ENCODE measurements around the gene UGDH. TPM values are rescaled to one million over a fixed set of nuclear protein-coding genes. Genes with fewer than 3 reads are reported as not detected.
"Not testable (repeated sequence)": the region's sequence is repeated elsewhere in the genome, so short reads cannot be mapped to it uniquely, and the experiment has no call there.

Gene UGDH
- total RNA-seq, 4 donors from 2014 or later = 293 to 849 (median 479) TPM

DNA sequence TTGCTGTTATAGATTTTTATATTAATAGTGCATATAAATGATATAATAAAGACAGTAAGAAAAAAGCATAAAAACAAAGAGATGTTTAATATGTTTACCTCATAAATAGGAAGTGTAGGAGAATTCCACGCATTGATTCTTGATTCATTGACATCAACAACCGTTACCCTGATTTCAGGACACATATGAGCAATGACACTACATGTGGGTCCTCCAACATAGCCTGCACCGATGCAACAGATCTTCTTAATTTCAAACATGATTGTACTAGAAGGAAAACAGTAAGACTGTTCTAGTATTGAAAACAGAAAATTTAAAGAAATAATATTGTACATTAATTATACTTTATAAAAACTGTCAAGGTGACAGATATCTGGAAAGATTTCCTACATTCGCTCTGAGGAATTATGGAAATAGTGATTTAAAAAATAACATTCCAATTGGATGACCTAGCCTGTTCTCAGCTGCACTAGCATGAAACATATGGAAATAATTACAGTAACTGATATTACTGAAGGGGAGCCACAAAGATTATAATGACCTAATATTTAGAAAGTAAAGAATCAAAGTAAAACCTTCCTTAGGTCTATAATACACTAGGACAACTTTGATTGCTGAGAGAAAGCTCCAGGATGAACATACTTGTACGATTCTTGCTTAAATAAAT is 5.9 kb downstream of the UGDH start:
- TF ChIP-seq EP300 (IDR thresholded peaks at IDR 0.05; ENCODE audit: low read depth) (no peak), POLR2A (IDR thresholded peaks at IDR 0.05) (no peak), POLR2AphosphoS5 (IDR thresholded peaks at IDR 0.05) (no peak)
- TF ChIP-seq, protein P1, sequence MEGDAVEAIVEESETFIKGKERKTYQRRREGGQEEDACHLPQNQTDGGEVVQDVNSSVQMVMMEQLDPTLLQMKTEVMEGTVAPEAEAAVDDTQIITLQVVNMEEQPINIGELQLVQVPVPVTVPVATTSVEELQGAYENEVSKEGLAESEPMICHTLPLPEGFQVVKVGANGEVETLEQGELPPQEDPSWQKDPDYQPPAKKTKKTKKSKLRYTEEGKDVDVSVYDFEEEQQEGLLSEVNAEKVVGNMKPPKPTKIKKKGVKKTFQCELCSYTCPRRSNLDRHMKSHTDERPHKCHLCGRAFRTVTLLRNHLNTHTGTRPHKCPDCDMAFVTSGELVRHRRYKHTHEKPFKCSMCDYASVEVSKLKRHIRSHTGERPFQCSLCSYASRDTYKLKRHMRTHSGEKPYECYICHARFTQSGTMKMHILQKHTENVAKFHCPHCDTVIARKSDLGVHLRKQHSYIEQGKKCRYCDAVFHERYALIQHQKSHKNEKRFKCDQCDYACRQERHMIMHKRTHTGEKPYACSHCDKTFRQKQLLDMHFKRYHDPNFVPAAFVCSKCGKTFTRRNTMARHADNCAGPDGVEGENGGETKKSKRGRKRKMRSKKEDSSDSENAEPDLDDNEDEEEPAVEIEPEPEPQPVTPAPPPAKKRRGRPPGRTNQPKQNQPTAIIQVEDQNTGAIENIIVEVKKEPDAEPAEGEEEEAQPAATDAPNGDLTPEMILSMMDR (IDR thresholded peaks at IDR 0.05) = no peak
- Histone ChIP-seq H3K36me3 (peaks cover 0 to 17% (median 5%) of the 10 kb centered on the region in 4 donors), H3K9me3 (no peaks in the 10 kb centered on the region), H3K4me1 (peaks cover 0 to 42% (median 10%) of the 10 kb centered on the region in 4 donors), H3K4me3 (no peak overlapping the region), H3K27ac (peak overlapping the region in 1 of 4 donors; percentile 55), H3K27me3 (no peaks in the 10 kb centered on the region)
- no peak for DNase-seq
- WGBS, 2 donors (ENCODE audit: low coverage in 1 of 2) = 74 to 83% methylated on average over 5 of the region's 5 CpGs
- in situ Hi-C loops (cut with MboI; ENCODE audit: low pct_ligation_motif_present in 1 of 4, low pct_unique_long_range_greater_than_20kb in 1 of 4, low sequenced_read_pairs in 3 of 4) (no loop called here), intact Hi-C loops (cut with DNase I; ENCODE audit: low total_unique reads) (no loop called here)

DNA sequence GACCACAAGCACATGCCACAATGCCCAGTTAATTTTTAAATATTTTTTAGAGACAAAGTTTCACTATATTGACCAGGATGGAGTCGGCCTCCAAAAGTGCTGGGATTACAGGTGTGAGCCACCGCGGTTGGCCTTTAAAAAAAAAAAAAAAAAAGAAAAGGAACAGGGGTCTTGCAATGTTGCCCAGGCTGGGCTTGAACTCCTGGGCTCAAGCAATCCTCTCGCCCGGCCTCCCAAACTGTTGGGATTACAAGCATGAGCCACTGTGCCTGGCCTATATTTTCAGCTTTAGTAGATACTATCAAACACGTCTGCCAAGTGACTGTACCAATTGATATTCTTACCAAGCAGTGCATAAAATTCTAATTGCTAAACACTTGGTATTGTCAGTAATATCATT is 8.8 kb downstream of the UGDH start:
- no peak for DNase-seq
- no peak for TF ChIP-seq POLR2A (IDR thresholded peaks at IDR 0.05)
- no peak for TF ChIP-seq POLR2AphosphoS5 (IDR thresholded peaks at IDR 0.05)
- TF ChIP-seq EP300 (IDR thresholded peaks at IDR 0.05; ENCODE audit: low read depth) = no peak
- TF ChIP-seq, protein P1 (IDR thresholded peaks at IDR 0.05) = no peak
- Histone ChIP-seq H3K36me3 (peaks cover 0 to 22% (median 8%) of the 10 kb centered on the region in 4 donors), H3K9me3 (no peaks in the 10 kb centered on the region), H3K27me3 (no peaks in the 10 kb centered on the region), H3K4me3 (no peak overlapping the region), H3K27ac (no peak overlapping the region), H3K4me1 (peaks cover 0 to 36% (median 10%) of the 10 kb centered on the region in 4 donors)
- intact Hi-C loops (cut with DNase I; ENCODE audit: low total_unique reads) = no loop called here
- WGBS, 2 donors (ENCODE audit: low coverage in 1 of 2) = 97% methylated on average over 3 to 6 of the region's 6 CpGs
- in situ Hi-C loops (cut with MboI; ENCODE audit: low pct_ligation_motif_present in 1 of 4, low pct_unique_long_range_greater_than_20kb in 1 of 4, low sequenced_read_pairs in 3 of 4) = no loop called here

DNA sequence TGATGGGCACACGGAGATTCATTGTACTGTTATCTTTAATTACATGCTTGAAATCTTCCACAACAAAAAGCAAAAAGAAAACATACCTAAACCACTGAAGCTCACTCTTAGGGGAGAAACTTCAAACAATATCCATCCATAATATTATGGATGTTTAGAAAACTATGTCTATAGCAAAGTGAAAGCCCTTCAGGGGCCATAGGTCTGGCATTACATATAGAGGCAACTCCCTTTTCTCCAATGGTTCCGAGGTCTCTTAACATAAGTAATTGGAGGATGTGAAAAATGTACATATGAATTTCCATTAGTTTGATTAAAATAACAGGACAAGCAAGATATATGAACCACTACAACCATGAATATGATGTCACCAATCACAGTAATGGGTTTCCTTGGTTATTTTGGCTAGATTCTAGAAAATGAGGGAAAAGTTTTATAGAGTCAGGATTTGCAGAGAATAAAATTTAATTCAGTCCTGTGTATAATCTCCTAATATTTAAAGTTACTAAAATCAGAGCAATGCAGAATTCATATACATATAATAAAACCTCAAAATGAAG is 10.8 kb downstream of the UGDH start:
- Histone ChIP-seq H3K36me3 (peaks cover 0 to 33% (median 13%) of the 10 kb centered on the region in 4 donors), H3K27ac (peak overlapping the region; percentile 10 to 79 (median 58)), H3K9me3 (no peaks in the 10 kb centered on the region), H3K4me1 (peaks cover 0 to 25% (median 7%) of the 10 kb centered on the region in 4 donors), H3K4me3 (no peak overlapping the region), H3K27me3 (no peaks in the 10 kb centered on the region)
- WGBS, 2 donors (ENCODE audit: low coverage in 1 of 2) = 94% methylated on average over 2 of the region's 2 CpGs
- intact Hi-C loops (cut with DNase I; ENCODE audit: low total_unique reads) (no loop called here), in situ Hi-C loops (cut with MboI; ENCODE audit: low pct_ligation_motif_present in 1 of 4, low pct_unique_long_range_greater_than_20kb in 1 of 4, low sequenced_read_pairs in 3 of 4) (no loop called here)
- DNase-seq = no peak
- TF ChIP-seq POLR2A (IDR thresholded peaks at IDR 0.05) (no peak), POLR2AphosphoS5 (IDR thresholded peaks at IDR 0.05) (no peak), EP300 (IDR thresholded peaks at IDR 0.05; ENCODE audit: low read depth) (no peak)
- TF ChIP-seq, protein P1 (IDR thresholded peaks at IDR 0.05) = no peak

DNA sequence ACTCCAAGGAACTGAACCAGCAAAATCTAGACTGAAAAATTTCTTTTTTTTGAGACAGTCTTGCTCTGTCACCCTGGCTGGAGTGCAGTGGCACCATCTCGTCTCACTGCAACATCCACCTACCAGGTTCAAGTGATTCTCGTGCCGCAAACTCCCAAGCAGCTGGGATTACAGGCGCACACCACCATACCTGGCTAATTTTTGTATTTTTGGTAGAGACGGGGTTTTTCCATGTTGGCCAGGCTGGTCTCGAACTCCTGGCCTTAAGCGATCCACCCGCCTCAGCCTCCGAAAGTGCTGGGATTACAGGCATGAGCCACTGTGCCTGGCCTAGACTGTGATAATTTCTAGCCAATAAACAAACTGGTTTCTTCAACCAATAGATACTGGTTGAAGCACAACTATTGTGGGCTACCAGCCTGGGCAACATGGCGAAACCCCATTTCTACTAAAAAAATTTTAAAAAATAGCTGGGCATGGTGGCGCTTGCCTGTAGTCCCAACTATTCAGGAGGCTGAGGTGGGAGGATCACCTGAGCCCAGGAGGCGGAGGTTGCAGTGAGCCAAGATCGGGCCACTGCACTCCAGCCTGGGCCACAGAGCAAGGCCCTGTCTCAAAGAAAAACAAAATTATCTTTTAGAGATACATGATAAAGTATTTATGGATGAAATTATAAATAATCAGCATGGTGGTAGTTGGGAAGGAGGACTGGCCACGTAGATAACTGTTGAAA is 11.4 kb downstream of the UGDH start:
- in situ Hi-C loops (cut with MboI; ENCODE audit: low pct_ligation_motif_present in 1 of 4, low pct_unique_long_range_greater_than_20kb in 1 of 4, low sequenced_read_pairs in 3 of 4); DNase-seq; H3K27me3 ChIP-seq; H3K4me3 ChIP-seq; H3K9me3 ChIP-seq; intact Hi-C loops (cut with DNase I; ENCODE audit: low total_unique reads): not testable (repeated sequence)
- H3K36me3 ChIP-seq = peaks cover 0 to 30% (median 15%) of the 10 kb centered on the region in 4 donors
- H3K4me1 ChIP-seq = peaks cover 0 to 25% (median 7%) of the 10 kb centered on the region in 4 donors
- peak overlapping the region; percentile 47 to 79 (median 64) for H3K27ac ChIP-seq
- WGBS, 2 donors (ENCODE audit: low coverage in 1 of 2) = 96 to 97% methylated on average over 10 to 14 of the region's 14 CpGs

Data from transverse colon (tissue), 4 donors.